NCI-H748 treated with DMSO at 0.1 percent for 48 hours (cell line): ENCODE results near the gene TENT4B.

Experiments
- DNase-seq: peaks from one replicate; lab custom pipeline; 2025; lab: John Stamatoyannopoulos, UW

The TENT4B gene

DNA sequence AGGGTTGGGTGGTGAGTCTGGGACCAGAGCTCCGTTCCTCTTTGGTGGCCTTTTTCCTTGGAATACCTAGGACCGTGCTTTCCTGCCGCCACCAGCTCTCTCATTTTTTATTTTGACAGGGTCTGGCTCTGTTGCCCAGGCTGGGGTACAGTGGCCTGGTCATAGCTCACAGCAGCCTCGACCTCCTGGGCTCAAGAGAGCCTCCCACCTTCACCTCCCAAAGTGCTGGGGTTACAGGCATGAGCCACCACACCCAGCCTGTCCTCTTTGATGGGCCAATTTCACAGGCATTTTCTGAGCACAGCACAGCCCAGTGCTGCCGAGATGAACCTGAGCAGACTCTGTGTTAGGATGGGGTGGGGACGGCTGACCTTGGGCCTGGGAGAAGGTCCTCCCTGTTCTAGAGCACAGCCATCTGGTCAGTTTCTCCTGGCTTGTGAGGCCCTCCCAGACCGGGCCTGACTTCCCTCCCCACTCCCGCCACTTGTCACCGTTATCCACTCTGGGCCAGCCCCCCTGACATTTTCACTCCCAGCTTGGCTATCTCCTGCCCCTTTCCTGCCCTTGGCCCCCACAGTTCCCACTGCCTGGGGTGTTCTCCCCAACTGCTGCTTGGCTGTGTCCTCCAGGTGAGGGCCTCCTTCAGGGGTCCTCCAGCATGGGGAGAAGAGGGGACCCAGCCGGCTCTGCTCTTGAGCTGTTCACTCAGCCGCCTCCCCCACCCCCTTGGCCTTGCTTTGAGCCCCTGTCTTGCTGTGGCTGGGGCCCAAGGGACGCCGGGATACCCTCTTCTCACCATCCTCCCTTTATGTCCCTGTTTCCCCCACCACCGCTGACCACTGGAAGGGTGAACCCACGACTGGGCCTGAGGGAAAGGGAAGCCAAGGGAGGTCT is 118.3 kb downstream of the TENT4B start:
- no peak for DNase-seq

DNA sequence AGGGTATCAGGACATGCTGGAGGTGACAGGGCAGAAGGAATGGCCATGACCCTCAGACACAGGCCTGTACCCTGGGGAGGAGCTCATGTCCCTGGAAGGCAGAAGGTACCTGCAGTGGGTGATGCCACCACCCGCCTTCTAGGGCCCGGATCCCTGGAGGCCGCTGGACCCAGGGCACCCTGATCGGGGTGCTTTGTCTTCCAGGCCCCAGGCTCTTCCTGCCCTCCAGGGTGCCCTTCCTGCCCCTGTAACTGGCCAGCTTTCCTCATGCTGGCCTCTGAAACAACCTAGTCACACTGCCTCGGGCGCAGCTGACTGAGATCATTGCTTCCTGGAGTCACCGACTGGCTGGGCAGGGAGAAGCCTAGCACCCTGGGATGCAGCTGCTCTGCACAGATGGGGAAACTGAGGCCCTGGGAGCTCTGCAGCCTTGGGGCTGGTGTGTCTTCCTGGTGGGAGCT is 119.0 kb downstream of the TENT4B start:
- no peak for DNase-seq

DNA sequence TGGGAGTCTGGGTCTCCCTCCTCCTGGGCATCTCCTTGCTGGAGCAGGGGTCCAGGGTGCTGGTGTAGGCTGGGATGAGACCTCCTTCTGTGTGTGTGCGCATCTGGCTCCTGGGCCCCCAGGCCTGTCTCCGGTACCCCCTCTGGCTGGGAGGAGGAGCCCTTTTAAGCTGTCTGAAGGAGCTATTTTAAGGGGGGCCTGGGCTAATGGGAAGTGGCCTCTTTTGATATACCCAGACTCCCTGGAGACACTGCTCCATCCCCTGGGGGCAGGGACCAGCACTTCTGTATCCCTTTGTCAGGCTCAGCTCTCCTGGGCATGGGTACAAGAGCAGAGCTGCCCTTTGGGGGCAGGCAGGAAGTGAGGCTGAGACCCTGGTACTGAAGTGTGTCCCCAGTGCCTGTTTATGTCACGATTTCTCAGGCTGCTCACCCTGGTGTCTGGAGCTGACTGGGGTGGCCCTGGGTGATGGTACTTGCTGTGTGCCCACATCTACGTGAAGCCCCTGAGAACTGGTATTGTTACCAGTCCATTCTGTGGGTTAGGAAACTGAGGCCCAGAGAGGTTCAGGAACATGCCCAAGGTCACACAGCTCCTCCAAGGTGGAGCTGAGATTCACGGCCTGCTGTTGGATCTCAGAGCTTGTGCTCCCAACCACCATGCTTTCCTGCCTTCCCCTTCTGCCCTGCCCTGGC is 119.7 kb downstream of the TENT4B start:
- no peak for DNase-seq

DNA sequence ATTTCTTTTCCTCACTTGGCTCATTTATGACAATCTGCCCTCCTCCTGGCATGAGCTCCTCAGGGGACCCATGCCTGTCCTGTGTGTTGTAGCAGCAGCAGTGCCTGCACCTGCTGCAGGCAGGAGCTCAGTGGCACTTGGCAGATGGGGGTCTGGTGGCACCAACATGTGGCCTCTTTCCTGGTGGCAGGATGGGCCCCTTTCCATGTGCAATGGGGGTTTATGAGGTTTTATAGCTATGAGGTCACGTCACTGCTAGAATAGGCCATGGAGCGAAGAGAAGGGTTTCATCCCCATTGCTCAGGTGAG is 120.2 kb downstream of the TENT4B start:
- DNase-seq = no peak

DNA sequence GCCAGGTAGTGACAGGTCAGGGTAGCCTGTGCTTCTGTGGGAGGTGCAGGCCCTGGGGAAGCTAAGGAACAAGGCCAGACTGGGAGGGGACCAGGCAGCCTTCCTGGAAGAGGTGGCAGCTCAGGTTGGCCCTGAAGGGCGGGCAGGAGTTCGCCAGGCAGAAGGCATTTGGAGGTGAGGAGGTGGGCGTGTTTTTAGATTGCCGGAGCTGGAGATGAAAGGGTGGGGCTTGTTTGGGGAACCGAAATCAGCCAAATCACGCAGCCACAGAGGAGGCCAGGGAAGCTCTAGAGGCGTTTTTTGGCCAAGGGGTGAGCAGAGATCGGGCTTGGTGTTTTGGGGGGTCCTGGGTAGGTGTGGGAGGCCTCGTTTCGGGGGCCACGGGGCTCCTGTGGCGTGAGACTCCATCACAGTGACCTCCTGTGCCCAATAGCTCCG is 120.8 kb downstream of the TENT4B start:
- no peak for DNase-seq

DNA sequence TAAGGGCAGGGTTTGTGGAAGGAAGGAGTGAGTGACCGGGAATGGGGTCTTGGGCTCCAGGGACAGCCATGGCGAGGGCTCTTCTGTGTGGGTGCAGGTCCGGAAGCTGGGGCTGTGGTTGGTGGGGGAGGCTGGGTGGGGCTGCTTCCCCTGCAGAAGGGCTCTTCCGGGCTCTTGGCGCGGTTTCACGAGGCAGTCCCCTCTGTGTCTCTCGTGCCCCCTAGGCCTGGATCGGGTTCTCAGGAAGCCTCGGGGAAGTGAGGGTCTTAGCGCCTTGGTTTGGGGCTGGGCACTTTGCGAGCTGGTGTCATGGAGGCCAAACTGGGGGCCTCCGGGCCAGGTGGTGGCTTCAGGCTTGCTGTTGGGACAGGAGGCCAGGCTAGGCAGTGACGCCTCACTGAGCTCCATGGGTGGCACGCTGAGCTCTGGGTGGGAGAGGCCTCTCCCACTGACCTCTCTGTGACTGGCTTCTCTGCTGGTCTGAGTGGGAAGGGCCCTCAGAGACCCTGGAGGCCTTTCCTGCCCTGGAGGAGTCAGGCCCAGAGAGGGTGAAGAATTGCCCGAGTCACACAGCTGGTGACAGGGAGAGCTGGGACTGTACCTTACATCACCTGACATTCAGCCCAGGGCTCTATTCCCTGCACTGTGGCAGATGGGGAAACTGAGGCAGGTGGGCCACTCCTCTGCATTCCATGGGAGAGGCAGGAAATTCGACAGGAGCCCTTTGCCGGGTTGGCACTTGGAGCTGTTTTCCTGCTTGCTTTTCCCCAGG is 121.4 kb downstream of the TENT4B start:
- DNase-seq = no peak

DNA sequence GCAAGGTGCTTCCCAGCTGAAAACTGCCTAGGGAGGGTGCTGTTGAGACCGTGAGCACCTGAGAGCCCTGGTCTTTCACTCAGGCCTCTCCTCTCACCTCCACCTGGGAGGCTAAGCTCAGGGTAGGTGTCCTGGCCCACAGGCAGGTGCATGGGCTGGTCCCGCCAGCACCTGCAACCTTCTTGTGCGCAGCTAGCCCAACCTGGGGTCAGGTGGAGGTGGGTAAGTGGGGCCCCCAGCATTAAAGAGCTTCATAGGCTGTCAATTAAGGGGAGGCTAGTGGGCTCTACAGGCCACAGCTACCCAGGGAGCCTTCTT is 122.0 kb downstream of the TENT4B start:
- no peak for DNase-seq

DNA sequence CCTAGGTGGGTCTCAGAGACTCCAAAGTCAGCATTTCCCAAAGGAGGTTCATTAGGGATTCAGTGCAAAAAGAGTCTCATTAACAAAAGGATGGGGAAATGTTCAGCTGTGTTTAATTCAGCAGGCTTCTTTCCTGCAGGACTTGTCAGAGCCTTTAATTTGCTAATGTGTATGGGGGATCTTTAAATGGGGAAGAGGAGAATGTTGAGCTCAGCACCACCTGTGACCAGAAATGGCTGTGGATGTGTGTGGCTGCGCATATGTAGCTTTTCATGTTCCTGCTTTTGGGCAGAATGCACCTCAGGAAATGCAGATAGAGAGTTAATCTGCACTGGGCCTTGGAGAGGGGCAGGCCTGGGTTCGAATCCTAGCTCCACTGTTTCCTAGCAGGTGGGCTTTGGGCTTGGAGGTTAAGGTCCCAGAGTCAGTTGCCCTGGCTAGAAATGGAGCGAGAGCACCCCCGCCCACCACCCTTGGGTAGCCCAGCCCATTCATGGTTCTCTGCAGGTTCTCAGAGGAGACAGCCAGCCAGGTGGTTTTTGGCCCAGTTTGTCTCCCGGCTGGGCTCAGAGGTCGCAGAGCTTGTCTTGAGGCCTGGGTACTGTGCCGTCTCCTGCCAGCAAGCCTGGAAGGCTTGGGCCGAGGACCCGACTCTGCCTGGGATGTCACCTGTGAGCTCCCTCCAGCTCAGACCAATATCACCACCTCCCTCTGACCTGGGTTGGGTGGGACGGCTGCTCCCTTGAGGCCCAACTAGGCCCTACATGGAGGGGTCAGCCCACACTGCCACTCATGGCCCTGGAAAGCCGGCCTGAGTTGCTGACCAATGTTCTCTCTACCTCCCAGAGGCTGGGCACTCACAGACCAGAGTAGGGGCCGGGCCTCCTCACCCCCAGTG is 122.6 kb downstream of the TENT4B start:
- DNase-seq = no peak

DNA sequence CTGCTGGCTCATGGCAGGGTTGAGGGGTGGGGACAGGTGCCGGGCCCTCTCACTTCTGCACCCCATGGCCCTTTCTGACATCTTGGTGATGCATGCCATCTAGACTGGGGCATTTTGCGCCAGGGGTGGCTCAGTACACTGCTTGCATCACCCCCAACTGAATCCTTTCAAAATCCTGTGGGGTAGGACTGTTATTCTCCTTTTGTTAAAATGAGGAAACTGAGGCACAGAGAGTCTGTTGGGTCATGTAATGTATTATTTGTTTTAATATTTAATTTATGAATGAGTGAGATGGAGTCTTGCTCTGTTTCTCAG is 123.2 kb downstream of the TENT4B start:
- DNase-seq = no peak

DNA sequence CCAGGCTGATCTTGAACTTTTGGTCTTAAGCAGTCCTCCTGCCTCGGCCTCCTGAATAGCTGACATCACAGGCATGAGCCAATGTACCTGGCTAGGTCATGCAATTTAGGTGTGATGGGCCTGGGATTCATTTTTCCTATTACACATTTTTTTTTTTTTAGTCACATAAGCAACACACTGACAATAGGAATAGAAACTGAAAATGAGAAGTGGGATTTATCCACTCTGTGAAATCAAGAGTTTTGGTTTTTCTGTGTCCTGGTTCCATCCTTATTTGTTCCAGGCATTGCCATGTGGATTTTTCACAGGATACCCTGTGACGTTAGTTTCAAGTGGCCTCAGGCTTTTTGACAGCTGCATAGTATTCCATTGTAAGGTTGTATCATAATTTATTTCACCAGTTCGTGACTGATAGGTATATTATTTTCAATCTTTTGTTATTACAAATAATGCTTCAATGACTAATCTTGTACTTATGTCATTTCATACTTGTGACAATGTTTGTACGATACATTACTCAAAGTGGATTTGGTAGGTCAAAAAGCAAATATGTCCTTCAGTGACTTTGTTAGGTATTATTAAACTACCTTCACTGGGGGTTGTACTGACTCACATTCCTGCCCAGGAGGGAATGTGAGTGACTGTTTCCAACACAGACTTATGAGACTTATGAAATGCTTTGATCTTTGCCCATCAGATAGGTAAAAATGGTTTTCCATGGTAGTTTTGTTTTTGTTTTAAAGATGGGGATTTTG is 123.9 kb downstream of the TENT4B start:
- DNase-seq = no peak

DNA sequence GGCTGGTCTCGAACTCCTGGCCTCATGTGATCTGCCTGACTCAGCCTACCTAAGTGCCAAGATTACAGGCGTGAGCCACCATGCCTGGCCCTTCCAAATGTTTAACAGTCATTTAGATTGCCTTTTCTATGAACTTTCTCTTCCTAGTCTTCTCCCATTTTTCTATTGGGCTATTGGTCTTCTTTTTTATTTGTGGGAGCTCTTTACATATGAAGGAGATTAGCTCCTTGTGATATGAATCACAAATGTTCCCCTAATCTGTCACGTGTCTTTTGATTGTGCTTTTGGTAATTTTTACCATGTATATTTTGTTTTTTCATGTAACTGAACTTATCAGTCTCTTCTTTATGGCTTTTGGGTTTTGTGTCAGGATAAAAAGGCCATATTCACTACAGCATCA is 125.1 kb downstream of the TENT4B start:
- no peak for DNase-seq

DNA sequence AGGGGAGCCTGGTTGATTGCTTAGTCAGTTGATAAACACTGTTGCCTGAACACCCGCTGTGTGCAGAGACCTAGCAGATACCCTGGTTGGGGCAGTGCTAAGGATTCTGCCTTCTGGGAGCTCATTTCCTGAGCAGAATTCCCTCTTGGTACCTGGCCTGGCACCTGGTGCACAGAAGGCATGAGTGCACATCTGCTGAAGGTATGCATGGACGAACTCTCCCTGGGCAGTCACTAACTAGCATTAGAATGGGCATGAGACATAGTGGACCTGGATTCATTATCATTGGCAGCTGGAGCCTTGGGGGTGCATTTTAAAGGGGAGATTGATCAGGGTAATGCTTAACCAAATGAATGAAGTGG is 126.4 kb downstream of the TENT4B start:
- no peak for DNase-seq

DNA sequence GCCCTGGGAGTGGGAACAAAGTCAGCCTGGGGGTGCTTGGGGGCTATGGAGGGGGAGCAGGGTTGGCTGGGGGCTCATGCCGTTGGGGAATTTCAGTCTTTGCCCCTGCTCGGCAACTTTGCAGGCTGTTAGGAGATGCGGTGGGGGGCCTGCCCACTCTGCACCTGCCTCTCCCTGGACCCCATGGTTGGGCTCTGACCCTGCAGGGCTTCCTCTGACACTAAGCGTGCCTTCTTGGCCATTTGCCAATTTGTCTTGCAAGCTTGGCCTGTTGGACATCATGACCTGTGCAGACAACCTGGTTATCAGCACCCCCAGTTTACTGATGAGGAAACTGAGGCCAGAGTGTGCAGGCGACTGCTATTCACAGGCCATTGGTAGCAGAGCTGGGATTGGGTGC is 127.8 kb downstream of the TENT4B start:
- DNase-seq = no peak
